Fibroblast of the aortic adventitia (primary cell): ENCODE measurements around the gene KRTAP3-3. TPM values are rescaled to one million over a fixed set of nuclear protein-coding genes. Genes with fewer than 3 reads are reported as not detected.

Source experiments
- DNase-seq: peaks from one replicate; pipeline ENCODE4 v3.0.0-alpha.2; 2010; ENCODE audit warnings: low read depth
- H3K4me3 ChIP-seq: 2 replicates; pipeline ENCODE4 v1.5.1; 2011; ENCODE audit warnings: low read depth, mild to moderate bottlenecking, control low read depth, low read length, moderate library complexity
- total RNA-seq: library from RNA; depleted of rRNA; stranded (reverse); fragments of >200 nt; gene quantifications from 2 replicates; pipeline ENCODE4 v1.2.3, GENCODE V29; 2012; ENCODE audit warnings: low replicate concordance
- TF ChIP-seq, protein P1 (sequence below): IDR thresholded peaks from 2 replicates; pipeline ENCODE4 v1.5.1; 2011; ENCODE audit warnings: mild to moderate bottlenecking, low read length, control low read depth, inconsistent platforms; ENCODE audit not compliant: insufficient read depth

KRTAP3-3 gene
- total RNA-seq, 1 donor, result not detected

GRCh38 chr17:40980117-40980516 lies 13.8 kb downstream of the KRTAP3-3 start:
- TF ChIP-seq, protein P1, sequence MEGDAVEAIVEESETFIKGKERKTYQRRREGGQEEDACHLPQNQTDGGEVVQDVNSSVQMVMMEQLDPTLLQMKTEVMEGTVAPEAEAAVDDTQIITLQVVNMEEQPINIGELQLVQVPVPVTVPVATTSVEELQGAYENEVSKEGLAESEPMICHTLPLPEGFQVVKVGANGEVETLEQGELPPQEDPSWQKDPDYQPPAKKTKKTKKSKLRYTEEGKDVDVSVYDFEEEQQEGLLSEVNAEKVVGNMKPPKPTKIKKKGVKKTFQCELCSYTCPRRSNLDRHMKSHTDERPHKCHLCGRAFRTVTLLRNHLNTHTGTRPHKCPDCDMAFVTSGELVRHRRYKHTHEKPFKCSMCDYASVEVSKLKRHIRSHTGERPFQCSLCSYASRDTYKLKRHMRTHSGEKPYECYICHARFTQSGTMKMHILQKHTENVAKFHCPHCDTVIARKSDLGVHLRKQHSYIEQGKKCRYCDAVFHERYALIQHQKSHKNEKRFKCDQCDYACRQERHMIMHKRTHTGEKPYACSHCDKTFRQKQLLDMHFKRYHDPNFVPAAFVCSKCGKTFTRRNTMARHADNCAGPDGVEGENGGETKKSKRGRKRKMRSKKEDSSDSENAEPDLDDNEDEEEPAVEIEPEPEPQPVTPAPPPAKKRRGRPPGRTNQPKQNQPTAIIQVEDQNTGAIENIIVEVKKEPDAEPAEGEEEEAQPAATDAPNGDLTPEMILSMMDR, result no peak
- H3K4me3 ChIP-seq, result no peak overlapping the region
- no peak for DNase-seq

DNA sequence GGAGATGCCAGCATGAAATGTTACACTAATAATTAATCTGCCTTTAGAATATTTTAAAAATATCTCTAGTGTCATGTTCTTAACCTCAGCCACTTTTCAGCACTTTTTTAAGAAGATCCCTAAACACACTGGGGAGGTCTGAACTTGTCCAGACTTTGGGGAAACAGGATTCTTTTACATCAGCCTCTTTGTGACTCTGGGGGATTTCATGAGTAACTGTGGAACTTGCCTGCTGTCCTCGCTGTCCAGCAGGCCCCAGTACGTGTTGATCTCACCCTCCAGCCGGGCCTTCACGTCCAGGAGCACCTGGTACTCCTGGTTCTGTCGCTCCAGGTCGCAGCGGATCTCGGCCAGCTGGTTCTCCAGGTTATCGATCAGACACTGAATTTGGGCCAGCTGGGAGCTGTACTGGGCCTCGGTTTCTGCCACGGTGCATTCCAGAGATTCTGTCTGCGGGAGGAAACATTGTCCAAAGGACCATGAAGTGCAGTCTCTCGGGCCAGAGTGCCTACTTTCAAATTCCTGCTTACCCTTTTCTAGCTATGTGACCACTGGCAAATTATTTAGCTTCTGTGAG lies 15.3 kb downstream of the KRTAP3-3 start:
- H3K4me3 ChIP-seq, result no peak overlapping the region
- no peak for DNase-seq
- TF ChIP-seq, protein P1, result no peak

DNA sequence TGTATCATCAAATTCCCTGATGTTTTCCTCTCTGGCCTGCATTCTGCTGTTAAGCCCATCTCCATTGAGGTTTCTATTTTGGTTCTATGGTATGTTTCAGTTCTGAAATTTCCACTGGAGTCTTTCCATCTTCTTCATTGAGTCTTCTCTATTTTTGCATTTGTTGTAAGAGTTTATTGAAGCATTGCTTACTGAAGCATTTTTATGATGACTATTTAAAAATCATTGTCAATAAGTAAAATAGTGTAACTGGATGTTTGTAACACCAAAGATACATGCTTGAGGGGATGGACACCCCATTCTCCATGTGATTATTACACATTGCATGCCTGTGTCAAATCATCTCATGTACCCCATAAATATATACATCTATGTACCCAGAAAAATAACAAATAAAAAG lies 18.4 kb downstream of the KRTAP3-3 start:
- H3K4me3 ChIP-seq, result no peak overlapping the region
- TF ChIP-seq, protein P1, result no peak
- no peak for DNase-seq

- TF ChIP-seq, protein P1, result no peak
- DNase-seq, result no peak
- H3K4me3 ChIP-seq, result no peak overlapping the region
Observed at GRCh38 chr17:40974366-40974765, 19.6 kb downstream of the KRTAP3-3 start.

GRCh38 chr17:40967582-40967981 lies 26.4 kb downstream of the KRTAP3-3 start:
- DNase-seq, result no peak
- TF ChIP-seq, protein P1, result no peak
- no peak overlapping the region for H3K4me3 ChIP-seq

DNA sequence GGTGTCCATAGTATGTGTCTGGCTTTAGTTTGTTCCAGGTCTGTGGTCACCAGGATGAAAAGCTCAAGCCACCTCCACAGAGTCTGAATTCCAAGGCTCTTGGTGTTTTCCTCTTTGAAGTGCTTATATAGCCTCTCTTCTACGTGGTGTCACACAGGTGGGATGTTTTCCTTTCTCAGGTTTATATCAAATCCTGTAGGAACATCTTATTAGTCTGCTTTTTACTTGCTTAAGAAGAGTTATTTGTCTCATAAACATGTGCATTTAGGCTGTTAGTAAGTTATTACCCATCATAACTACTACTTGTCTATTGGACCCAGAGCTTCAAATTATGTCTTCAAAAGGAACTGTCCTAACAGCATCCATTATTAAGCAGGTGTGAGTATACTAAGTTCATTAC lies 27.1 kb downstream of the KRTAP3-3 start, which contains the start of gene KRT39:
Gene KRT39, minus strand, starts transcription at position 101 of the 400 bp plus-strand sequence. Its CDS starts 92 bp downstream, at position 9.
- no peak within 1 kb of the TSS for H3K4me3 ChIP-seq
- DNase-seq, result no peak
- TF ChIP-seq, protein P1, result no peak

GRCh38 chr17:40963838-40964237 lies 30.1 kb downstream of the KRTAP3-3 start:
- H3K4me3 ChIP-seq, result no peak overlapping the region
- DNase-seq, result peak; percentile 49
- TF ChIP-seq, protein P1, result peak; percentile 83
